ENCODE measurements around the gene ARRB1. TPM values are rescaled to one million over a fixed set of nuclear protein-coding genes. Genes with fewer than 3 reads are reported as not detected.

ARRB1 gene
- total and polyA plus RNA-seq, 2 of the 13 experiments (the other 11 are each of a cell fraction or from before 2014, with no cell fraction given), result 22.5 to 35.7 TPM

DNA sequence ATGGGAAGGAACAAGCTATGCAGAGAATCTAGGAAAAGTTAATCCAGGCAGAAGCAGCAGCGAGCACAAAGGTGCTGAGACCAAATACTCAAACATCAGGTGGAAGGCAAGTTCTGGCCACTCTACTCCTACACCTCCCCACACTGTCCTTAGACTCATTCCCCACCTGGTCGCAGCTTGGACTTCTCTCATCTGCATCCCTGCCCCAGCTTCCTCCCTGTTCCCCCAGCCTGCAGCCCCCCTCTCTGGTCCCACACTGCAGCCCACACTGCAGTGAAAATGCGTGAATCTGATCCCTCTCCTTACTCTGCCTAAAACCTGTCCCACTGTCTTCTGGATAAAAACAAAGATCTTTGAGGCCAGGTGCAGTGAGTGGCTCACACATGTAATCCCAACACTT, 101.8 kb downstream of the ARRB1 start (continued):
- TF ChIP-seq, protein P1, sequence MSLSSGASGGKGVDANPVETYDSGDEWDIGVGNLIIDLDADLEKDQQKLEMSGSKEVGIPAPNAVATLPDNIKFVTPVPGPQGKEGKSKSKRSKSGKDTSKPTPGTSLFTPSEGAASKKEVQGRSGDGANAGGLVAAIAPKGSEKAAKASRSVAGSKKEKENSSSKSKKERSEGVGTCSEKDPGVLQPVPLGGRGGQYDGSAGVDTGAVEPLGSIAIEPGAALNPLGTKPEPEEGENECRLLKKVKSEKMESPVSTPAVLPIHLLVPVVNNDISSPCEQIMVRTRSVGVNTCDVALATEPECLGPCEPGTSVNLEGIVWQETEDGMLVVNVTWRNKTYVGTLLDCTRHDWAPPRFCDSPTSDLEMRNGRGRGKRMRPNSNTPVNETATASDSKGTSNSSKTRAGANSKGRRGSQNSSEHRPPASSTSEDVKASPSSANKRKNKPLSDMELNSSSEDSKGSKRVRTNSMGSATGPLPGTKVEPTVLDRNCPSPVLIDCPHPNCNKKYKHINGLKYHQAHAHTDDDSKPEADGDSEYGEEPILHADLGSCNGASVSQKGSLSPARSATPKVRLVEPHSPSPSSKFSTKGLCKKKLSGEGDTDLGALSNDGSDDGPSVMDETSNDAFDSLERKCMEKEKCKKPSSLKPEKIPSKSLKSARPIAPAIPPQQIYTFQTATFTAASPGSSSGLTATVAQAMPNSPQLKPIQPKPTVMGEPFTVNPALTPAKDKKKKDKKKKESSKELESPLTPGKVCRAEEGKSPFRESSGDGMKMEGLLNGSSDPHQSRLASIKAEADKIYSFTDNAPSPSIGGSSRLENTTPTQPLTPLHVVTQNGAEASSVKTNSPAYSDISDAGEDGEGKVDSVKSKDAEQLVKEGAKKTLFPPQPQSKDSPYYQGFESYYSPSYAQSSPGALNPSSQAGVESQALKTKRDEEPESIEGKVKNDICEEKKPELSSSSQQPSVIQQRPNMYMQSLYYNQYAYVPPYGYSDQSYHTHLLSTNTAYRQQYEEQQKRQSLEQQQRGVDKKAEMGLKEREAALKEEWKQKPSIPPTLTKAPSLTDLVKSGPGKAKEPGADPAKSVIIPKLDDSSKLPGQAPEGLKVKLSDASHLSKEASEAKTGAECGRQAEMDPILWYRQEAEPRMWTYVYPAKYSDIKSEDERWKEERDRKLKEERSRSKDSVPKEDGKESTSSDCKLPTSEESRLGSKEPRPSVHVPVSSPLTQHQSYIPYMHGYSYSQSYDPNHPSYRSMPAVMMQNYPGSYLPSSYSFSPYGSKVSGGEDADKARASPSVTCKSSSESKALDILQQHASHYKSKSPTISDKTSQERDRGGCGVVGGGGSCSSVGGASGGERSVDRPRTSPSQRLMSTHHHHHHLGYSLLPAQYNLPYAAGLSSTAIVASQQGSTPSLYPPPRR (CRISPR knock-in tag; IDR thresholded peaks at IDR 0.05; ENCODE audit: borderline replicate concordance), result no peak
- TF ChIP-seq HNRNPL (IDR thresholded peaks at IDR 0.05; ENCODE audit: low read depth, low read length), result no peak
- TF ChIP-seq PAWR (CRISPR knock-in tag; IDR thresholded peaks at IDR 0.05; ENCODE audit: borderline replicate concordance), result no peak
- no peak for TF ChIP-seq ELF3 (CRISPR knock-in tag; IDR thresholded peaks at IDR 0.05)

DNA sequence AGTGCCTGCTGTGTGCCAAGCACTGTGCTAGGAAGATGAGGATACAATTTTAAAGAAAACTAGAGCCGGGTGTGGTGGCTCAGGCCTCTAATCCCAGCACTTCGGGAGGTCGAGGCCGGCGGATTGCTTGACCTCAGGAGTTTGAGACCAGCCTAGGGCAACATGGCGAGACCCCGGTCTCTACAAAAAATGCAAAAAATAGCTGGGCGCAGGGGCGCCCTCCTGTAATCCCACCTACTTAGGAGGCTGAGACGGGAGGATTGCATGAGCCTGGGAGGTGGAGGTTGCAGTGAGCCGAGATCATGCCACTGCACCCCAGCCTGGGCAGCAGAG, 102.6 kb downstream of the ARRB1 start:
- intact Hi-C loops (cut with micrococcal nuclease; ENCODE audit: unreplicated experiment), result loop anchor here (1.0 to 2.0 kb wide), 4 partner anchors 44 to 320 kb away; no protein-coding TSS in a partner anchor
- H2AFZ ChIP-seq (ENCODE audit: low read length), result no peak overlapping the region
- ATAC-seq, result no peak
- POLR2A ChIA-PET, result interaction anchor here (1.0 to 1.3 kb wide), 2 partner anchors 16 to 109 kb away, joined by 3 to 5 read pairs; no protein-coding TSS in a partner anchor
- DNase-seq (ENCODE audit: low spot score), result no peak
- no peak for FAIRE-seq
- no peak overlapping the region for H3K4me2 ChIP-seq (ENCODE audit: low read depth, low read length)
- no peak overlapping the region for H3K9ac ChIP-seq (ENCODE audit: insufficient read depth, low read depth, low read length)
- H3K27ac ChIP-seq (ENCODE audit: extremely low read length, insufficient read depth, low read length), result no peak overlapping the region
- H4K20me1 ChIP-seq (ENCODE audit: insufficient read depth, low read length), result no peaks in the 10 kb centered on the region
- H3K79me2 ChIP-seq (ENCODE audit: insufficient read depth, low read length), result no peaks in the 10 kb centered on the region
- no peak overlapping the region for H3K4me3 ChIP-seq (replicated peaks in 1 of 3; ENCODE audit: insufficient read depth in 1 of 3, low read depth in 2 of 3, low read length in 3 of 3)
- 22% methylated on average over 11 of the region's 11 CpGs for WGBS (ENCODE audit: low lambda C conversion rate)
- H3K9me3 ChIP-seq (ENCODE audit: low read length), result peaks cover 10% of the 10 kb centered on the region
- H3K36me3 ChIP-seq (replicated peaks in 1 of 2; ENCODE audit: control insufficient read depth in 1 of 2, insufficient read depth in 2 of 2, low read length in 2 of 2), result no peaks in the 10 kb centered on the region
- in situ Hi-C loops (cut with HindIII; ENCODE audit: extremely low pct_ligation_motif_present, low pct_unique_long_range_greater_than_20kb), result loop anchor here (5.0 to 10.0 kb wide), 4 partner anchors 37 to 314 kb away; no protein-coding TSS in a partner anchor
- CTCF ChIA-PET (ENCODE audit: low intra/inter-chr PET ratio, low total read pairs), result interaction anchor here (1.1 to 4.9 kb wide), 8 partner anchors 9 to 319 kb away, joined by 3 to 72 read pairs (median 8); partner anchors contain the start of gene TPBGL
- peaks cover 5% of the 10 kb centered on the region; the same call in 1 of the 2 replicates for H3K4me1 ChIP-seq (ENCODE audit: insufficient read depth, low read length)
- BruUV-seq (replicated peaks), result no TSS peak
- H3K27me3 ChIP-seq (ENCODE audit: control insufficient read depth in 1 of 2, insufficient read depth in 2 of 2, low read length in 2 of 2), result peaks cover 2 to 25% of the 10 kb centered on the region in 2 experiments; a peak in 4 of 5 replicates
- TF ChIP-seq ZNF460 (CRISPR knock-in tag; IDR thresholded peaks at IDR 0.05; ENCODE audit: borderline replicate concordance) (no peak), ADNP (CRISPR knock-in tag; IDR thresholded peaks at IDR 0.05) (no peak), GPN1 (CRISPR knock-in tag; IDR thresholded peaks at IDR 0.05; ENCODE audit: borderline replicate concordance) (no peak), ZNF350 (CRISPR knock-in tag; IDR thresholded peaks at IDR 0.05; ENCODE audit: borderline replicate concordance, low read depth) (0 out of 2 replicates have a peak, but pooled peaks have one; percentile 3), NFKB2 (CRISPR knock-in tag; IDR thresholded peaks at IDR 0.05; ENCODE audit: borderline replicate concordance) (0 out of 2 replicates have a peak, but pooled peaks have one; percentile 5), AGO1 (IDR thresholded peaks at IDR 0.05; ENCODE audit: low read depth, low read length, poor library complexity, severe bottlenecking) (no peak)
- TF ChIP-seq, protein P2, sequence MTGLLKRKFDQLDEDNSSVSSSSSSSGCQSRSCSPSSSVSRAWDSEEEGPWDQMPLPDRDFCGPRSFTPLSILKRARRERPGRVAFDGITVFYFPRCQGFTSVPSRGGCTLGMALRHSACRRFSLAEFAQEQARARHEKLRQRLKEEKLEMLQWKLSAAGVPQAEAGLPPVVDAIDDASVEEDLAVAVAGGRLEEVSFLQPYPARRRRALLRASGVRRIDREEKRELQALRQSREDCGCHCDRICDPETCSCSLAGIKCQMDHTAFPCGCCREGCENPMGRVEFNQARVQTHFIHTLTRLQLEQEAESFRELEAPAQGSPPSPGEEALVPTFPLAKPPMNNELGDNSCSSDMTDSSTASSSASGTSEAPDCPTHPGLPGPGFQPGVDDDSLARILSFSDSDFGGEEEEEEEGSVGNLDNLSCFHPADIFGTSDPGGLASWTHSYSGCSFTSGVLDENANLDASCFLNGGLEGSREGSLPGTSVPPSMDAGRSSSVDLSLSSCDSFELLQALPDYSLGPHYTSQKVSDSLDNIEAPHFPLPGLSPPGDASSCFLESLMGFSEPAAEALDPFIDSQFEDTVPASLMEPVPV (CRISPR knock-in tag; IDR thresholded peaks at IDR 0.05), result no peak
- TF ChIP-seq, protein P3, sequence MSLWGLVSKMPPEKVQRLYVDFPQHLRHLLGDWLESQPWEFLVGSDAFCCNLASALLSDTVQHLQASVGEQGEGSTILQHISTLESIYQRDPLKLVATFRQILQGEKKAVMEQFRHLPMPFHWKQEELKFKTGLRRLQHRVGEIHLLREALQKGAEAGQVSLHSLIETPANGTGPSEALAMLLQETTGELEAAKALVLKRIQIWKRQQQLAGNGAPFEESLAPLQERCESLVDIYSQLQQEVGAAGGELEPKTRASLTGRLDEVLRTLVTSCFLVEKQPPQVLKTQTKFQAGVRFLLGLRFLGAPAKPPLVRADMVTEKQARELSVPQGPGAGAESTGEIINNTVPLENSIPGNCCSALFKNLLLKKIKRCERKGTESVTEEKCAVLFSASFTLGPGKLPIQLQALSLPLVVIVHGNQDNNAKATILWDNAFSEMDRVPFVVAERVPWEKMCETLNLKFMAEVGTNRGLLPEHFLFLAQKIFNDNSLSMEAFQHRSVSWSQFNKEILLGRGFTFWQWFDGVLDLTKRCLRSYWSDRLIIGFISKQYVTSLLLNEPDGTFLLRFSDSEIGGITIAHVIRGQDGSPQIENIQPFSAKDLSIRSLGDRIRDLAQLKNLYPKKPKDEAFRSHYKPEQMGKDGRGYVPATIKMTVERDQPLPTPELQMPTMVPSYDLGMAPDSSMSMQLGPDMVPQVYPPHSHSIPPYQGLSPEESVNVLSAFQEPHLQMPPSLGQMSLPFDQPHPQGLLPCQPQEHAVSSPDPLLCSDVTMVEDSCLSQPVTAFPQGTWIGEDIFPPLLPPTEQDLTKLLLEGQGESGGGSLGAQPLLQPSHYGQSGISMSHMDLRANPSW (CRISPR knock-in tag; IDR thresholded peaks at IDR 0.05; ENCODE audit: borderline replicate concordance), result 0 out of 2 replicates have a peak, but pooled peaks have one; percentile 7
